ENCODE results near the gene UBA3.

UBA3 gene

GRCh38 chr3:69063636-69064035, 16.5 kb downstream of the UBA3 start:
- TF ChIP-seq EZH2phosphoT487 (IDR thresholded peaks at IDR 0.05; ENCODE audit: borderline replicate concordance) (no peak), CTCF (conservative IDR thresholded peaks at IDR 0.05; ENCODE audit: low read length) (no peak)
- Histone ChIP-seq H3K4me1 (ENCODE audit: insufficient read depth, low read length, poor library complexity, severe bottlenecking) (peaks cover 48% of the 10 kb centered on the region), H3F3A (ENCODE audit: low read depth) (0 out of 2 replicates have a peak, but pooled peaks cover 6% of the 10 kb centered on the region), H3K9ac (ENCODE audit: low read depth, low read length, poor library complexity, severe bottlenecking) (peak overlapping the region; percentile 64), H3K4me3 (ENCODE audit: low read length, poor library complexity, severe bottlenecking) (no peak overlapping the region), H3K27me3 (ENCODE audit: insufficient read depth, low read length, poor library complexity, severe bottlenecking) (no peaks in the 10 kb centered on the region), H3K79me2 (ENCODE audit: insufficient read depth, low read length) (0 out of 2 replicates have a peak, but pooled peaks cover 1% of the 10 kb centered on the region), H3K9me2 (replicated peaks; ENCODE audit: low read depth, low read length) (no peaks in the 10 kb centered on the region), H3K4me2 (ENCODE audit: low read depth, low read length, poor library complexity, severe bottlenecking) (peak overlapping the region; percentile 73), H4K20me1 (ENCODE audit: insufficient read depth, low read length, poor library complexity, severe bottlenecking) (no peaks in the 10 kb centered on the region), H3K36me3 (ENCODE audit: insufficient read depth, low read length) (peaks cover 42% of the 10 kb centered on the region), H3K9me3 (ENCODE audit: insufficient read depth, low read depth, low read length) (no peaks in the 10 kb centered on the region), H2AFZ (ENCODE audit: low read length) (no peak overlapping the region)

- Histone ChIP-seq H3K36me3 (ENCODE audit: insufficient read depth, low read length) (peaks cover 60% of the 10 kb centered on the region), H3K4me2 (ENCODE audit: low read depth, low read length, poor library complexity, severe bottlenecking) (no peak overlapping the region)
These were observed 20.5 kb downstream of the UBA3 start for GRCh38 chr3:69059688-69060087.

GRCh38 chr3:69058947-69059224, 21.3 kb downstream of the UBA3 start:
- no peak overlapping the region for H3K4me3 ChIP-seq (ENCODE audit: low read length, poor library complexity, severe bottlenecking)

More at GRCh38 chr3:69059688-69060087, 20.5 kb downstream of the UBA3 start:
- peaks cover 29% of the 10 kb centered on the region for H3K4me1 ChIP-seq (ENCODE audit: insufficient read depth, low read length, poor library complexity, severe bottlenecking)
- no peaks in the 10 kb centered on the region for H3K9me3 ChIP-seq (ENCODE audit: insufficient read depth, low read depth, low read length)
- H3K4me3 ChIP-seq (ENCODE audit: low read length, poor library complexity, severe bottlenecking): no peak overlapping the region
- no peaks in the 10 kb centered on the region for H3K9me2 ChIP-seq (replicated peaks; ENCODE audit: low read depth, low read length)
- no peaks in the 10 kb centered on the region for H3F3A ChIP-seq (ENCODE audit: low read depth)
- no peak overlapping the region for H3K9ac ChIP-seq (ENCODE audit: low read depth, low read length, poor library complexity, severe bottlenecking)
- H2AFZ ChIP-seq (ENCODE audit: low read length): no peak overlapping the region
- no peaks in the 10 kb centered on the region for H3K27me3 ChIP-seq (ENCODE audit: insufficient read depth, low read length, poor library complexity, severe bottlenecking)
- TF ChIP-seq CTCF (conservative IDR thresholded peaks at IDR 0.05; ENCODE audit: low read length) (no peak), EZH2phosphoT487 (IDR thresholded peaks at IDR 0.05; ENCODE audit: borderline replicate concordance) (no peak)
- no peaks in the 10 kb centered on the region for H3K79me2 ChIP-seq (ENCODE audit: insufficient read depth, low read length)
- H4K20me1 ChIP-seq (ENCODE audit: insufficient read depth, low read length, poor library complexity, severe bottlenecking): no peaks in the 10 kb centered on the region

More at GRCh38 chr3:69058947-69059224, 21.3 kb downstream of the UBA3 start:
- no peaks in the 10 kb centered on the region for H3K27me3 ChIP-seq (ENCODE audit: insufficient read depth, low read length, poor library complexity, severe bottlenecking)
- H3K9me2 ChIP-seq (replicated peaks; ENCODE audit: low read depth, low read length): no peaks in the 10 kb centered on the region
- H3K9ac ChIP-seq (ENCODE audit: low read depth, low read length, poor library complexity, severe bottlenecking): peak overlapping the region; percentile 46
- no peaks in the 10 kb centered on the region for H3F3A ChIP-seq (ENCODE audit: low read depth)
- peaks cover 21% of the 10 kb centered on the region for H3K4me1 ChIP-seq (ENCODE audit: insufficient read depth, low read length, poor library complexity, severe bottlenecking)
- H3K9me3 ChIP-seq (ENCODE audit: insufficient read depth, low read depth, low read length): no peaks in the 10 kb centered on the region
- peak overlapping the region; percentile 48 for H3K4me2 ChIP-seq (ENCODE audit: low read depth, low read length, poor library complexity, severe bottlenecking)
- H2AFZ ChIP-seq (ENCODE audit: low read length): no peak overlapping the region
- no peak for TF ChIP-seq CTCF (conservative IDR thresholded peaks at IDR 0.05; ENCODE audit: low read length)
- no peak for TF ChIP-seq EZH2phosphoT487 (IDR thresholded peaks at IDR 0.05; ENCODE audit: borderline replicate concordance)
- H3K79me2 ChIP-seq (ENCODE audit: insufficient read depth, low read length): no peaks in the 10 kb centered on the region
- H4K20me1 ChIP-seq (ENCODE audit: insufficient read depth, low read length, poor library complexity, severe bottlenecking): no peaks in the 10 kb centered on the region
- H3K36me3 ChIP-seq (ENCODE audit: insufficient read depth, low read length): peaks cover 62% of the 10 kb centered on the region
